Spleen (tissue), 11 donors: ENCODE results near the gene CEBPG. TPM values are rescaled to one million over a fixed set of nuclear protein-coding genes. Genes with fewer than 3 reads are reported as not detected.

Experiments
- DNase-seq: peaks from one replicate; pipeline ENCODE4 v3.0.0-alpha.2; 2020
- H3K27ac ChIP-seq, 8 donors: fragments of 200-600 bp; sonication (generic) in 7 of 8; 1 replicate in 4 of 8; 2 replicates in 4 of 8; pipeline versions ENCODE4 v1.5.0 to v1.8.0; 2016 to 2021; ENCODE audit warnings: inconsistent platforms in 4 of 8, mild to moderate bottlenecking in 4 of 8, moderate library complexity in 1 of 8
- H3K27me3 ChIP-seq, 7 donors: fragments of 200-600 bp; sonication (generic) in 6 of 7; replicated peaks in 1 of 7; 1 replicate in 4 of 7; 2 replicates in 3 of 7; pipeline versions ENCODE4 v1.5.0 to v1.8.0; 2016 to 2021; ENCODE audit warnings: inconsistent platforms in 3 of 7, mild to moderate bottlenecking in 1 of 7
- H3K36me3 ChIP-seq, 6 donors: fragments of 200-600 bp; sonication (generic) in 5 of 6; 1 replicate in 4 of 6; 2 replicates in 2 of 6; pipeline versions ENCODE4 v1.5.0 to v1.8.0; 2016 to 2021; ENCODE audit warnings: inconsistent platforms in 2 of 6
- H3K4me1 ChIP-seq, 6 donors: fragments of 200-600 bp; sonication (generic) in 5 of 6; 1 replicate in 3 of 6; 2 replicates in 3 of 6; pipeline versions ENCODE4 v1.5.0 to v1.8.0; 2016 to 2021; ENCODE audit warnings: inconsistent platforms in 3 of 6
- H3K4me3 ChIP-seq, 8 donors: fragments of 200-600 bp; sonication (generic) in 7 of 8; 1 replicate in 4 of 8; 2 replicates in 4 of 8; pipeline versions ENCODE4 v1.5.0 to v1.8.0; 2016 to 2021; ENCODE audit warnings: inconsistent platforms in 4 of 8, mild to moderate bottlenecking in 4 of 8, moderate library complexity in 2 of 8
- H3K9me3 ChIP-seq, 8 donors: fragments of 200-600 bp; sonication (generic) in 7 of 8; 1 replicate in 4 of 8; 2 replicates in 4 of 8; pipeline versions ENCODE4 v1.5.0 to v1.8.0; 2016 to 2021; ENCODE audit warnings: inconsistent platforms in 4 of 8
- CTCF ChIP-seq, 11 experiments: fragments of 200-600 bp in 7 of 11; fragments of 450-650 bp in 4 of 11; sonication (generic) in 4 of 11; IDR thresholded peaks in 8 of 11; conservative IDR thresholded peaks in 3 of 11; 1 replicate in 7 of 11; 2 replicates in 4 of 11; pipeline versions ENCODE4 v1.4.0 to v1.8.0; 2016 to 2021; ENCODE audit warnings: antibody characterized with exemption in 11 of 11, inconsistent platforms in 4 of 11, mild to moderate bottlenecking in 1 of 11
- POLR2A ChIP-seq, 3 donors: fragments of 450-650 bp; IDR thresholded peaks; one replicate each; pipeline ENCODE4 v1.5.1; 2017; ENCODE audit warnings: antibody characterized with exemption in 3 of 3, mild to moderate bottlenecking in 1 of 3
- POLR2AphosphoS5 ChIP-seq, 3 donors: sonication (generic); formaldehyde crosslinking; IDR thresholded peaks; one replicate each; pipeline ENCODE4 v1.5.1; 2017; ENCODE audit warnings: antibody characterized with exemption in 3 of 3
- WGBS, 5 donors: extraction: QIAGEN DNeasy Blood & Tissue Kit in 3 of 5; methylation state at CpG; one replicate each; pipeline versions ENCODE4 v1.1.5 to v1.1.7; 2013 to 2018; 5-methylcytosine and 5-hydroxymethylcytosine counted together
- intact Hi-C: fragments of 100-400 bp; cut with DNase I; formaldehyde crosslinking; loops from one replicate; pipeline ENCODE4 v1.15.0; 2023; ENCODE audit warnings: low total_unique reads
- polyA plus RNA-seq, 3 donors: library from polyadenylated mRNA; stranded (reverse); fragments of 200-250 nt; gene quantifications; one replicate each; pipeline ENCODE4 v1.2.1, GENCODE V29; 2013
- total RNA-seq, 7 donors: library from RNA; depleted of rRNA in 3 of 7; stranded (reverse); fragments of >200 nt in 3 of 7; fragmentation: NEBNext Ultra II Directional in 4 of 7; extraction: Animal tissue kit (Norgen Biotek cat#: 25700) in 4 of 7; gene quantifications; one replicate each; pipeline versions ENCODE4 v1.1.0 to v1.2.1, GENCODE V29; 2016 to 2021
- donor health status: healthy with polysubstance abuse.
- donor health status: DM: no; HTN: no; CAD: no; lungs with moderate emphysema.
- donor health status: DM: no; HTN: no; CAD: no.
- donor health status: Bipolar disorder and iron deficiency.
- donor health status: healthy.
- donor health status: DM: no; HTN: no; CAD: no.
- donor health status: DM: yes; HTN: yes; CAD: no.

The CEBPG gene
- total and polyA plus RNA-seq, 10 donors = 9.3 to 21.1 (median 16.0) TPM

DNA sequence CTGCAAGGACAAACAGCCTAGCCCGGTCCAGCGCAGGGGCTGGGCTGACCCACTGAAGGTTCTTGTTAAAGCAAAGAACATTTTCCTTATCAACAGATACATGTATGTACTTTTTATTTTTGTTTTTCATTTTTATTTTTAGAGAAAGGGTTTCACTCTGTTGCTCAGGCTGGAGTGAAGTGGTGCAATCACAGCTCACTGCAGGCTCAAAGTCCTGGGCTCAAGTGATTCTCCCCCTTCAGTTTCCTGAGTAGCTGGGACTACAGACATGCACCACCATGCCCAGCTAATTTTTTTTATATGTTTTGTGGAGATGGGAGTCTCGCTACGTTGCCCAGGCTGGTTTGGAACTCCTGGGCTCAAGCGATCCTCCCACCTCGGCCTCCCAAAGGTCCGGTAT is 47.9 kb downstream of the CEBPG start:
- H3K27me3 ChIP-seq = no peaks in the 10 kb centered on the region
- peaks cover 0 to 5% (median 3%) of the 10 kb centered on the region in 6 donors for H3K4me1 ChIP-seq
- peaks cover 0 to 15% (median 0%) of the 10 kb centered on the region in 6 donors for H3K36me3 ChIP-seq
- no peak for DNase-seq
- no peak overlapping the region for H3K27ac ChIP-seq
- TF ChIP-seq CTCF (IDR thresholded peaks at IDR 0.05 in 8 of 11, conservative IDR thresholded peaks at IDR 0.05 in 3 of 11) (no peak), POLR2A (IDR thresholded peaks at IDR 0.05) (no peak)
- no peak overlapping the region for H3K4me3 ChIP-seq
- H3K9me3 ChIP-seq = no peaks in the 10 kb centered on the region
- WGBS, 5 donors = 90 to 97% (median 97%) methylated on average over 7 of the region's 7 CpGs
- intact Hi-C loops = no loop called here

- H3K27ac ChIP-seq = no peak overlapping the region
- peaks cover 0 to 15% (median 0%) of the 10 kb centered on the region in 6 donors for H3K36me3 ChIP-seq
- H3K4me3 ChIP-seq = no peak overlapping the region
- H3K9me3 ChIP-seq = no peaks in the 10 kb centered on the region
- no peak for TF ChIP-seq POLR2A (IDR thresholded peaks at IDR 0.05)
- no peak for TF ChIP-seq CTCF (IDR thresholded peaks at IDR 0.05 in 8 of 11, conservative IDR thresholded peaks at IDR 0.05 in 3 of 11)
- TF ChIP-seq POLR2AphosphoS5 (IDR thresholded peaks at IDR 0.05) = no peak
- no peak for DNase-seq
- H3K4me1 ChIP-seq = no peaks in the 10 kb centered on the region
- no peaks in the 10 kb centered on the region for H3K27me3 ChIP-seq
- intact Hi-C loops = no loop called here
- WGBS, 5 donors = 93 to 95% (median 94%) methylated on average over 3 of the region's 3 CpGs
Measured at GRCh38 chr19:33422369-33423180, 49.1 kb downstream of the CEBPG start.

GRCh38 chr19:33424181-33424580 is 50.7 kb downstream of the CEBPG start:
- intact Hi-C loops = no loop called here
- H3K36me3 ChIP-seq = peaks cover 0 to 9% (median 0%) of the 10 kb centered on the region in 6 donors
- no peak for DNase-seq
- no peaks in the 10 kb centered on the region for H3K9me3 ChIP-seq
- no peak overlapping the region for H3K4me3 ChIP-seq
- 90 to 98% (median 95%) methylated on average over 6 to 8 of the region's 8 CpGs for WGBS, 5 donors
- no peaks in the 10 kb centered on the region for H3K27me3 ChIP-seq
- TF ChIP-seq POLR2AphosphoS5 (IDR thresholded peaks at IDR 0.05) (no peak), CTCF (IDR thresholded peaks at IDR 0.05 in 8 of 11, conservative IDR thresholded peaks at IDR 0.05 in 3 of 11) (no peak), POLR2A (IDR thresholded peaks at IDR 0.05) (no peak)
- H3K4me1 ChIP-seq = no peaks in the 10 kb centered on the region
- no peak overlapping the region for H3K27ac ChIP-seq

DNA sequence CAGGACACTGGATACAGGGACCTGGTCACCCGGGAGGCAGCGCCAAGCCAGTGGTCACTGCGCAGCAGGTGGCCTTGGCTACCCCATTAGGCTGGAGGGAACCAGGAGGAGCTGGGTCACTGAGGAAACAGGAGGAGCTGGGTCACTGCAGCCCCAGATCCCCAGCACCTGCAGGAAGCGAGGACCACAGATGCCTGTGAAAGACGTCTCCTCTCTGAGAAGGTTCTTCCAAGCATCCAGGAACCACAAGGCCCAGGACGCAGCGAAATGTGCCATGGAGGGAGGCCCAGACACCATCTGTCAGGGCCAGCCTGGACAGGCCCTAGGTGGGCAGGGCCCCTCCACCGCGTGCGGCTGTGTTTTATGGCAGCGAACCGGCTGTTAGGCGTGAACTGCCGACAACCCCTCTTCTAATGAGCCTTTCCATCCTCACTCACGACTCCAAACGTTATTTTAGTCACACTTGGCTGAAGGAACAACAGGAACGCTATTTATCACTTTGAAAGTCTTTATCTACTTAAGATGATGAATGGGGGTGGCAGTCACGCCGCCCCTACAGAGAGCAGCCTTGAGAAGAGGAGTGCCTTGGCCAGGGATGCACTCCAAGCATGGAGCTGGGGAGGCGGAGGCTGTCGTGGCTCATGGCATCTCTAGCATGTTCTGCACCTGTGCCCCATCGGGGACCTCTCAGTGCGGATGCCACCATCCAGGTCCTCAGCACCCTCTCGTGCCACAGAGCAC is 53.3 kb downstream of the CEBPG start:
- Histone ChIP-seq H3K4me3 (no peak overlapping the region), H3K36me3 (peaks cover 0 to 9% (median 0%) of the 10 kb centered on the region in 6 donors), H3K9me3 (no peaks in the 10 kb centered on the region), H3K27ac (no peak overlapping the region), H3K4me1 (peaks cover 0 to 12% (median 3%) of the 10 kb centered on the region in 6 donors), H3K27me3 (no peaks in the 10 kb centered on the region)
- TF ChIP-seq POLR2A (IDR thresholded peaks at IDR 0.05) = no peak
- TF ChIP-seq POLR2AphosphoS5 (IDR thresholded peaks at IDR 0.05) = no peak
- TF ChIP-seq CTCF (IDR thresholded peaks at IDR 0.05 in 8 of 11, conservative IDR thresholded peaks at IDR 0.05 in 3 of 11) = no peak
- intact Hi-C loops = no loop called here
- WGBS, 5 donors = 82 to 89% (median 85%) methylated on average over 19 to 24 of the region's 24 CpGs
- DNase-seq = peak; percentile 51
